GM12873 (cell line): ENCODE measurements around the gene IQCC.

ENCODE experiments used
- CTCF ChIP-seq: IDR thresholded peaks from 2 replicates; pipeline ENCODE4 v1.5.1; 2012; ENCODE audit warnings: low read depth, mild to moderate bottlenecking, moderate library complexity, low read length, control low read depth; ENCODE audit not compliant: insufficient read depth; ENCODE audit errors: missing control alignments

IQCC gene

GRCh38 chr1:32197837-32198236, 7.6 kb upstream of the IQCC start:
- TF ChIP-seq CTCF = no peak

GRCh38 chr1:32198237-32199042, 7.0 kb upstream of the IQCC start:
- TF ChIP-seq CTCF = no peak

- no peak for TF ChIP-seq CTCF
Observed at GRCh38 chr1:32199043-32199716, 6.3 kb upstream of the IQCC start.

- TF ChIP-seq CTCF = no peak
Observed at GRCh38 chr1:32199717-32200072, 5.8 kb upstream of the IQCC start.

- no peak for TF ChIP-seq CTCF
Observed at GRCh38 chr1:32200226-32201010, 5.1 kb upstream of the IQCC start, which contains the start of gene CCDC28B. TSS of gene CCDC28B (plus strand) at chr1:32200595. CDS start at chr1:32201936, 1,341 bp downstream.

GRCh38 chr1:32201011-32201855, 4.2 kb upstream of the IQCC start:
- peak; percentile 7 for TF ChIP-seq CTCF
